Measurements from ENCODE around the gene ZNF628.

ZNF628 gene

GRCh38 chr19:55461259-55461973 lies 15.0 kb upstream of the ZNF628 start, which contains the start of gene ISOC2:
TSS of gene ISOC2 (minus strand) at chr19:55461642. CDS start at chr19:55456486, 5,156 bp downstream.
- Histone ChIP-seq H3K27me3 (ENCODE audit: control insufficient read depth, insufficient read depth, low read length) (peaks cover 21% of the 10 kb centered on the region), H3K4me1 (ENCODE audit: control insufficient read depth, low read depth, low read length) (peaks cover 5% of the 10 kb centered on the region), H3K4me3 (ENCODE audit: low read length) (peak within 1 kb of the TSS; percentile 86), H3K9ac (ENCODE audit: low read length) (peak within 1 kb of the TSS; percentile 75), H3K27ac (ENCODE audit: low read length) (peak within 1 kb of the TSS; percentile 89), H3K9me3 (ENCODE audit: control insufficient read depth, low read depth, low read length) (no peaks in the 10 kb centered on the region), H3K36me3 (ENCODE audit: control insufficient read depth, low read depth, low read length) (no peaks in the 10 kb centered on the region)

- Histone ChIP-seq H3K4me3 (ENCODE audit: low read length) (peak overlapping the region; percentile 46), H3K36me3 (ENCODE audit: control insufficient read depth, low read depth, low read length) (no peaks in the 10 kb centered on the region), H3K4me1 (ENCODE audit: control insufficient read depth, low read depth, low read length) (peaks cover 5% of the 10 kb centered on the region), H3K27ac (ENCODE audit: low read length) (no peak overlapping the region), H3K9me3 (ENCODE audit: control insufficient read depth, low read depth, low read length) (no peaks in the 10 kb centered on the region), H3K27me3 (ENCODE audit: control insufficient read depth, insufficient read depth, low read length) (peaks cover 22% of the 10 kb centered on the region), H3K9ac (ENCODE audit: low read length) (no peak overlapping the region)
These were observed 14.3 kb upstream of the ZNF628 start for GRCh38 chr19:55461974-55462626.

GRCh38 chr19:55462722-55463121 lies 13.7 kb upstream of the ZNF628 start:
- H3K9ac ChIP-seq (ENCODE audit: low read length) = no peak overlapping the region
- H3K36me3 ChIP-seq (ENCODE audit: control insufficient read depth, low read depth, low read length) = no peaks in the 10 kb centered on the region
- H3K27me3 ChIP-seq (ENCODE audit: control insufficient read depth, insufficient read depth, low read length) = peaks cover 22% of the 10 kb centered on the region
- H3K4me1 ChIP-seq (ENCODE audit: control insufficient read depth, low read depth, low read length) = peaks cover 5% of the 10 kb centered on the region
- no peak overlapping the region for H3K4me3 ChIP-seq (ENCODE audit: low read length)
- H3K9me3 ChIP-seq (ENCODE audit: control insufficient read depth, low read depth, low read length) = no peaks in the 10 kb centered on the region
- H3K27ac ChIP-seq (ENCODE audit: low read length) = no peak overlapping the region

GRCh38 chr19:55463583-55464031 lies 12.8 kb upstream of the ZNF628 start:
- Histone ChIP-seq H3K36me3 (ENCODE audit: control insufficient read depth, low read depth, low read length) (no peaks in the 10 kb centered on the region), H3K4me1 (ENCODE audit: control insufficient read depth, low read depth, low read length) (peaks cover 5% of the 10 kb centered on the region), H3K27ac (ENCODE audit: low read length) (no peak overlapping the region), H3K27me3 (ENCODE audit: control insufficient read depth, insufficient read depth, low read length) (peaks cover 22% of the 10 kb centered on the region), H3K9ac (ENCODE audit: low read length) (no peak overlapping the region), H3K4me3 (ENCODE audit: low read length) (no peak overlapping the region), H3K9me3 (ENCODE audit: control insufficient read depth, low read depth, low read length) (no peaks in the 10 kb centered on the region)

- no peaks in the 10 kb centered on the region for H3K9me3 ChIP-seq (ENCODE audit: control insufficient read depth, low read depth, low read length)
- H3K4me1 ChIP-seq (ENCODE audit: control insufficient read depth, low read depth, low read length) = peaks cover 5% of the 10 kb centered on the region
- H3K9ac ChIP-seq (ENCODE audit: low read length) = no peak overlapping the region
- no peak overlapping the region for H3K4me3 ChIP-seq (ENCODE audit: low read length)
- peaks cover 22% of the 10 kb centered on the region for H3K27me3 ChIP-seq (ENCODE audit: control insufficient read depth, insufficient read depth, low read length)
- H3K36me3 ChIP-seq (ENCODE audit: control insufficient read depth, low read depth, low read length) = no peaks in the 10 kb centered on the region
- no peak overlapping the region for H3K27ac ChIP-seq (ENCODE audit: low read length)
These were observed 12.3 kb upstream of the ZNF628 start for GRCh38 chr19:55464039-55464661.

GRCh38 chr19:55464662-55465054 lies 11.8 kb upstream of the ZNF628 start, which contains the start of gene C19orf85:
TSS of gene C19orf85 (minus strand) at chr19:55464751. CDS start at chr19:55464554, 197 bp downstream.
- H3K27me3 ChIP-seq (ENCODE audit: control insufficient read depth, insufficient read depth, low read length) = peaks cover 22% of the 10 kb centered on the region
- H3K4me1 ChIP-seq (ENCODE audit: control insufficient read depth, low read depth, low read length) = peaks cover 5% of the 10 kb centered on the region
- H3K27ac ChIP-seq (ENCODE audit: low read length) = no peak within 1 kb of the TSS
- no peak within 1 kb of the TSS for H3K4me3 ChIP-seq (ENCODE audit: low read length)
- H3K9me3 ChIP-seq (ENCODE audit: control insufficient read depth, low read depth, low read length) = no peaks in the 10 kb centered on the region
- H3K36me3 ChIP-seq (ENCODE audit: control insufficient read depth, low read depth, low read length) = no peaks in the 10 kb centered on the region
- no peak within 1 kb of the TSS for H3K9ac ChIP-seq (ENCODE audit: low read length)

GRCh38 chr19:55465460-55466240 lies 10.8 kb upstream of the ZNF628 start:
- Histone ChIP-seq H3K27me3 (ENCODE audit: control insufficient read depth, insufficient read depth, low read length) (peaks cover 22% of the 10 kb centered on the region), H3K27ac (ENCODE audit: low read length) (no peak overlapping the region), H3K36me3 (ENCODE audit: control insufficient read depth, low read depth, low read length) (no peaks in the 10 kb centered on the region), H3K4me1 (ENCODE audit: control insufficient read depth, low read depth, low read length) (no peaks in the 10 kb centered on the region), H3K9ac (ENCODE audit: low read length) (no peak overlapping the region), H3K4me3 (ENCODE audit: low read length) (no peak overlapping the region), H3K9me3 (ENCODE audit: control insufficient read depth, low read depth, low read length) (no peaks in the 10 kb centered on the region)

GRCh38 chr19:55466241-55466614 lies 10.2 kb upstream of the ZNF628 start:
- H3K27ac ChIP-seq (ENCODE audit: low read length) = no peak overlapping the region
- no peaks in the 10 kb centered on the region for H3K36me3 ChIP-seq (ENCODE audit: control insufficient read depth, low read depth, low read length)
- H3K4me1 ChIP-seq (ENCODE audit: control insufficient read depth, low read depth, low read length) = no peaks in the 10 kb centered on the region
- no peaks in the 10 kb centered on the region for H3K9me3 ChIP-seq (ENCODE audit: control insufficient read depth, low read depth, low read length)
- no peak overlapping the region for H3K4me3 ChIP-seq (ENCODE audit: low read length)
- H3K27me3 ChIP-seq (ENCODE audit: control insufficient read depth, insufficient read depth, low read length) = peaks cover 22% of the 10 kb centered on the region
- H3K9ac ChIP-seq (ENCODE audit: low read length) = no peak overlapping the region

GRCh38 chr19:55467236-55468053 lies 9.0 kb upstream of the ZNF628 start:
- no peak overlapping the region for H3K4me3 ChIP-seq (ENCODE audit: low read length)
- peaks cover 22% of the 10 kb centered on the region for H3K27me3 ChIP-seq (ENCODE audit: control insufficient read depth, insufficient read depth, low read length)
- no peaks in the 10 kb centered on the region for H3K9me3 ChIP-seq (ENCODE audit: control insufficient read depth, low read depth, low read length)
- no peaks in the 10 kb centered on the region for H3K36me3 ChIP-seq (ENCODE audit: control insufficient read depth, low read depth, low read length)
- H3K27ac ChIP-seq (ENCODE audit: low read length) = no peak overlapping the region
- no peaks in the 10 kb centered on the region for H3K4me1 ChIP-seq (ENCODE audit: control insufficient read depth, low read depth, low read length)
- no peak overlapping the region for H3K9ac ChIP-seq (ENCODE audit: low read length)

- Histone ChIP-seq H3K9ac (ENCODE audit: low read length) (no peak overlapping the region), H3K9me3 (ENCODE audit: control insufficient read depth, low read depth, low read length) (no peaks in the 10 kb centered on the region), H3K36me3 (ENCODE audit: control insufficient read depth, low read depth, low read length) (no peaks in the 10 kb centered on the region), H3K27me3 (ENCODE audit: control insufficient read depth, insufficient read depth, low read length) (peaks cover 21% of the 10 kb centered on the region), H3K27ac (ENCODE audit: low read length) (no peak overlapping the region), H3K4me3 (ENCODE audit: low read length) (no peak overlapping the region), H3K4me1 (ENCODE audit: control insufficient read depth, low read depth, low read length) (no peaks in the 10 kb centered on the region)
These were observed 8.4 kb upstream of the ZNF628 start for GRCh38 chr19:55468054-55468393.
